GM12801 (cell line): Measurements from ENCODE around the gene RAP2C.

Experiments used
- CTCF ChIP-seq: IDR thresholded peaks from one replicate; pipeline ENCODE4 v1.5.1; 2011; ENCODE audit warnings: control low read depth; ENCODE audit not compliant: insufficient read length; ENCODE audit errors: extremely low read depth

RAP2C gene

DNA sequence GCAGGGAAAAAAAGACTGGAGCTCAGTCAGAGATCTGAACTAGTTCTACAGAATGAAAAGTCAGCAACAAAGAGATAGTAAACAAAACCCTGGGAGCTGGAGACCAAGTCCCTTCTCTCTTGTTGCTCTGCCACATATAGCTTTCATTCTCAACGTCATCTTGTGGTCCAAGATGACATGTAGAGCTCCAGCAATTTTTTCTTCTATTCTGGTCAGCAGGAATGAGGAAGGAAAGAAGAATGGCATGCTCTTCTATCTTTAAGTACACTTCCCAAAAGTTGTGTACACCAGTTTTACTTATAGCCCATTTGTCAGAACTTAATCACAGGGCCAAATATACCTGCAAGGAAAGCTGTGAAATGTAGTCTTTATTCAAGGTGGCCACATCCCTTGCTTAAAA, 45.6 kb downstream of the RAP2C start:
- TF ChIP-seq CTCF = no peak

GRCh38 chrX:132171881-132172280, 47.4 kb downstream of the RAP2C start:
- TF ChIP-seq CTCF = no peak

- no peak for TF ChIP-seq CTCF
These were observed 47.8 kb downstream of the RAP2C start for GRCh38 chrX:132171478-132171877.

DNA sequence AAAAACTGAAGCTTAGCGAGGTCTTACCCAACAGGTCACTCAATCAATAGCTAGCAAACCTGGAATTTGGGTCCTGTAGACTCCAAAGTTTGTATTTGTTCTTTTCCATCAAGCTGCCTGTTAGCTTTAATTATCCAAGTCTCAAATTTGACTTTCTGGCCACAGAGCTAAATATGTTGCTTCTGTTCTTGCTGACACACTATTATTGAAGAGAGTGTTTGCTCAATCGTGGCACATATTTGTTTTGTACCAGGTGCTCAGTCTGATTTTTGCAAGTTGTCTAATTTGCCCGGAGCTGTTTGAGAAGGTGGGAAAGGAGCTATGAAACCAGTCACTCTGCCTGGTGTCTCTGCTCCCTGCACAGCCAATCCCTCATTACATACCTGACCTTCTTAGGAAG, 49.7 kb downstream of the RAP2C start:
- no peak for TF ChIP-seq CTCF

- no peak for TF ChIP-seq CTCF
These were observed 53.6 kb downstream of the RAP2C start for GRCh38 chrX:132165651-132166050.

- no peak for TF ChIP-seq CTCF
These were observed 54.2 kb downstream of the RAP2C start for GRCh38 chrX:132165005-132165404.

DNA sequence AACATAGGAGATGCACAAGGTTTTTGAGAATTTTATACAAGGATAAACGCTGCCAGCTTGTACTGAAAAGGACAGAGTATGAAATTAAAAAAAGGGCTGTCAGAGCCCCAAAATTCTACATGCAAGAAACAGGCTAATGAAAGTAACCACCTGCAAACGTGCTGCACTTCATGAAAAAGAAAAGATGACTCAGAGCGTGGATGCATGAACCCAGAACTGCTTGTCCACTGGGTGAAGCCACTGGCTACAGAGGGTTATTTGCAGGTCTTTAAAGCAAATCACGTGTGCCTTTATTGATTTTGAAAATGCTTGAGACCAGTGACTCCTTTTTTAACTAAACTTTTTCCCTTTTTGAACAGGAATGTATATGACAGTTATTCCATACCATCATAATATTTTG, 66.1 kb downstream of the RAP2C start:
- no peak for TF ChIP-seq CTCF
